HEK293 (cell line): Measurements from ENCODE around the gene SLCO4A1.

ENCODE experiments used
- CTCF ChIA-PET: fragments of 350-600 bp; formaldehyde crosslinking; extraction: SDS; loops from one replicate; lab custom pipeline; 2021; ENCODE audit warnings: antibody characterized with exemption; lab: Yijun Ruan, JAX
- POLR2A ChIA-PET: fragments of 300-600 bp; formaldehyde crosslinking; extraction: SDS; loops from one replicate; lab custom pipeline; 2020; ENCODE audit warnings: antibody characterized with exemption, inconsistent platforms; lab: Yijun Ruan, JAX
- H3K27ac ChIP-seq: fragments of 200-500 bp; sonication (Bioruptor generic); 2 replicates; pipeline ENCODE4 v1.5.1; 2014; ENCODE audit warnings: low read depth, low read length, control low read depth, inconsistent platforms; ENCODE audit errors: extremely low read depth
- H3K36me3 ChIP-seq, 2 experiments: fragments of 200-500 bp in 1 of 2; sonication (Bioruptor generic) in 1 of 2; 1 replicate in 1 of 2; 2 replicates in 1 of 2; pipeline ENCODE4 v1.5.1; 2014 to 2017; ENCODE audit warnings: inconsistent platforms in 2 of 2, low read length in 2 of 2; ENCODE audit not compliant: control insufficient read depth in 2 of 2, insufficient read depth in 1 of 2
- H3K4me1 ChIP-seq: fragments of 200-500 bp; sonication (Bioruptor generic); 2 replicates; pipeline ENCODE4 v1.5.1; 2014; ENCODE audit warnings: mild to moderate bottlenecking, low read length, inconsistent platforms; ENCODE audit not compliant: control insufficient read depth, insufficient read depth
- H3K4me3 ChIP-seq: 2 replicates; pipeline ENCODE4 v1.5.1; 2011; ENCODE audit warnings: low read depth, mild to moderate bottlenecking, control low read depth, low read length, moderate library complexity
- H3K9me3 ChIP-seq: fragments of 200-500 bp; sonication (Bioruptor generic); 2 replicates; pipeline ENCODE4 v1.5.1; 2014; ENCODE audit warnings: low read depth, low read length, inconsistent platforms; ENCODE audit not compliant: control insufficient read depth, insufficient read depth
- AEBP2 ChIP-seq: fragments of 450-650 bp; formaldehyde crosslinking; IDR thresholded peaks from 2 replicates; pipeline ENCODE4 v1.5.1; 2016; ENCODE audit warnings: missing biosample characterization, missing genetic modification characterization, borderline replicate concordance
- ATF2 ChIP-seq: fragments of 450-650 bp; formaldehyde crosslinking; IDR thresholded peaks from 2 replicates; pipeline ENCODE4 v1.5.1; 2016; ENCODE audit warnings: missing biosample characterization, missing genetic modification characterization, low read depth
- BCL11A ChIP-seq: fragments of 450-650 bp; formaldehyde crosslinking; IDR thresholded peaks from 2 replicates; pipeline ENCODE4 v1.5.1; 2016; ENCODE audit warnings: low read depth, missing biosample characterization, missing genetic modification characterization
- KLF1 ChIP-seq: fragments of 450-650 bp; formaldehyde crosslinking; IDR thresholded peaks from 2 replicates; pipeline ENCODE4 v1.5.1; 2016; ENCODE audit warnings: missing biosample characterization, missing genetic modification characterization
- KLF10 ChIP-seq: fragments of 450-650 bp; IDR thresholded peaks from 2 replicates; pipeline ENCODE4 v1.5.1; 2018; ENCODE audit warnings: missing biosample characterization, mild to moderate bottlenecking, missing genetic modification characterization
- KLF8 ChIP-seq: fragments of 450-650 bp; formaldehyde crosslinking; IDR thresholded peaks from 2 replicates; pipeline ENCODE4 v1.5.1; 2016; ENCODE audit warnings: missing biosample characterization, missing genetic modification characterization
- PRDM1 ChIP-seq: fragments of 450-650 bp; formaldehyde crosslinking; IDR thresholded peaks from 2 replicates; pipeline ENCODE4; 2016; ENCODE audit warnings: missing biosample characterization, missing genetic modification characterization
- SCRT2 ChIP-seq: fragments of 450-650 bp; formaldehyde crosslinking; IDR thresholded peaks from 2 replicates; pipeline ENCODE4 v1.5.1; 2016; ENCODE audit warnings: missing biosample characterization, missing genetic modification characterization
- SP7 ChIP-seq: fragments of 450-650 bp; formaldehyde crosslinking; IDR thresholded peaks from 2 replicates; pipeline ENCODE4 v1.5.1; 2016; ENCODE audit warnings: missing biosample characterization, missing genetic modification characterization
- TSHZ1 ChIP-seq: fragments of 450-650 bp; formaldehyde crosslinking; IDR thresholded peaks from 2 replicates; pipeline ENCODE4 v1.5.1; 2016; ENCODE audit warnings: missing biosample characterization, missing genetic modification characterization, borderline replicate concordance
- ZBTB1 ChIP-seq: fragments of 450-650 bp; formaldehyde crosslinking; IDR thresholded peaks from 2 replicates; pipeline ENCODE4 v1.5.1; 2016; ENCODE audit warnings: missing biosample characterization, missing genetic modification characterization
- ZBTB17 ChIP-seq: fragments of 450-650 bp; formaldehyde crosslinking; IDR thresholded peaks from 2 replicates; pipeline ENCODE4 v1.5.1; 2016; ENCODE audit warnings: missing biosample characterization, missing genetic modification characterization
- ZBTB21 ChIP-seq: fragments of 450-650 bp; formaldehyde crosslinking; IDR thresholded peaks from 2 replicates; pipeline ENCODE4 v1.5.1; 2017; ENCODE audit warnings: missing biosample characterization, missing genetic modification characterization
- ZIC2 ChIP-seq: fragments of 450-650 bp; formaldehyde crosslinking; IDR thresholded peaks from 2 replicates; pipeline ENCODE4 v1.5.1; 2016; ENCODE audit warnings: missing biosample characterization, missing genetic modification characterization
- ZNF175 ChIP-seq: fragments of 450-650 bp; formaldehyde crosslinking; IDR thresholded peaks from 2 replicates; pipeline ENCODE4 v1.5.1; 2016; ENCODE audit warnings: missing biosample characterization, missing genetic modification characterization
- ZNF350 ChIP-seq: fragments of 450-650 bp; formaldehyde crosslinking; IDR thresholded peaks from 2 replicates; pipeline ENCODE4 v1.5.0; 2017; ENCODE audit warnings: missing biosample characterization, mild to moderate bottlenecking, missing genetic modification characterization
- ZNF521 ChIP-seq: fragments of 450-650 bp; formaldehyde crosslinking; IDR thresholded peaks from 2 replicates; pipeline ENCODE4 v1.5.1; 2017; ENCODE audit warnings: missing biosample characterization, mild to moderate bottlenecking, missing genetic modification characterization
- ZNF629 ChIP-seq: fragments of 450-650 bp; formaldehyde crosslinking; IDR thresholded peaks from 2 replicates; pipeline ENCODE4 v1.5.1; 2017; ENCODE audit warnings: missing biosample characterization, missing genetic modification characterization
- ZNF654 ChIP-seq: fragments of 450-650 bp; formaldehyde crosslinking; IDR thresholded peaks from 2 replicates; pipeline ENCODE4 v1.5.1; 2016; ENCODE audit warnings: low read depth, missing biosample characterization, missing genetic modification characterization
- ZNF677 ChIP-seq: fragments of 450-650 bp; IDR thresholded peaks from 2 replicates; pipeline ENCODE4 v1.5.0; 2018; ENCODE audit warnings: missing biosample characterization, mild to moderate bottlenecking, missing genetic modification characterization, moderate library complexity
- TF ChIP-seq, protein P1 (sequence below): fragments of 450-650 bp; formaldehyde crosslinking; optimal IDR thresholded peaks from 2 replicates; pipeline ENCODE3; 2016; ENCODE audit warnings: missing biosample characterization, mild to moderate bottlenecking, missing genetic modification characterization
- TF ChIP-seq, protein P2 (sequence below): fragments of 450-650 bp; formaldehyde crosslinking; IDR thresholded peaks from 2 replicates; pipeline ENCODE4 v1.5.1; 2016; ENCODE audit warnings: missing biosample characterization, missing genetic modification characterization
- TF ChIP-seq, protein P3 (sequence below): fragments of 450-650 bp; formaldehyde crosslinking; IDR thresholded peaks from 2 replicates; pipeline ENCODE4 v1.5.0; 2017; ENCODE audit warnings: missing biosample characterization, missing genetic modification characterization, borderline replicate concordance

Gene SLCO4A1

DNA sequence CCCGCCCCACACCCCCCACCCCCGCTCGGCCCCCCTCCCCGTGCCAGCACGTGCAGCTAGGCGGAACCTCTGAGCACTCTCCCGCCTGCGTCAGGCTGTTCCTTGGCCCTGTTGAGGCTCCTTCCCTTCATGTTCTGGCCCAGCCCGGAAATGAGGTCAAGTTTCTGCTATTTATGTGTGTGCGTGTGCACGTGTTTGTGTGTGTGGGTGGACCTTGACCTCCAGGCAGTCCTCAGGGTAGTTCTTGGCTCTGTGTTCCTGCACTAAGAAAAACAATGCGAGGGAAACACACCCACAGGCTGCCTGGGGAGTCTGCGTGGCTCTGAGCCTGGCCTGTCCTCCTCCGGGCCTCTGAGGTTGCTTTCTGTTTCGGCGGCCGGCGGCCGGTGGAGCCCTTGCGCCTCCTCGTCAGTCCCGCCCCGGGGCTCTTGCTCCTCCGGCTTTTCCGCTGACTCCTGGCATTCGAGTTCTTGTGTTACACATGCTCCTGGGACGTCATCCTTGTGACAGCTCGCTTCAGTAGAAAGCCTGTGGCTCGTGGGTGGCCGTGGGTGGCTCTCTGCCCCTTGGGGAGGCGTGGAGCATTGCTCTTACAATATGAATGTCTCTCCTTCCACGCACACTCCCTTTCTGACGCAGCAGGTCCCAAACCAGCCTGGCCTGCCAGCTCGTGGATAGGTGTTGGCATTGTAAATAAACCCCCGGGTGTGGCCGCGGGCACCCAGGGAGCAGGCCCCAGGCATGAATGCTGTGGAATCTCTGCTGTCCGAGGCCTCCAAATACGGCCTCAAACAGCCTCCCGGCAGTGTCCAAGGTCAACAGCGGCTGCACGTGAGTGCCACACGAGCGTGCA, 10.0 kb downstream of the SLCO4A1 start (continued):
- TF ChIP-seq SP7 = peak; percentile 95
- TF ChIP-seq KLF10 (tag by site-specific recombination) = peak; percentile 78
- TF ChIP-seq ZBTB21 (tag by site-specific recombination) = peak; percentile 92
- TF ChIP-seq ZBTB1 (tag by site-specific recombination) = no peak
- no peak for TF ChIP-seq ZNF521 (tag by site-specific recombination)
- TF ChIP-seq, protein P1, sequence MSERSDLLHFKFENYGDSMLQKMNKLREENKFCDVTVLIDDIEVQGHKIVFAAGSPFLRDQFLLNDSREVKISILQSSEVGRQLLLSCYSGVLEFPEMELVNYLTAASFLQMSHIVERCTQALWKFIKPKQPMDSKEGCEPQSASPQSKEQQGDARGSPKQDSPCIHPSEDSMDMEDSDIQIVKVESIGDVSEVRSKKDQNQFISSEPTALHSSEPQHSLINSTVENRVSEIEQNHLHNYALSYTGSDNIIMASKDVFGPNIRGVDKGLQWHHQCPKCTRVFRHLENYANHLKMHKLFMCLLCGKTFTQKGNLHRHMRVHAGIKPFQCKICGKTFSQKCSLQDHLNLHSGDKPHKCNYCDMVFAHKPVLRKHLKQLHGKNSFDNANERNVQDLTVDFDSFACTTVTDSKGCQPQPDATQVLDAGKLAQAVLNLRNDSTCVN (tag by site-specific recombination) = peak; percentile 56
- TF ChIP-seq BCL11A = no peak
- peak; percentile 95 for TF ChIP-seq ZNF629 (tag by site-specific recombination)
- TF ChIP-seq TSHZ1 (tag by site-specific recombination) = peak; percentile 45; the same call in 1 of the 2 replicates
- TF ChIP-seq ZNF175 = no peak
- TF ChIP-seq ZNF350 (tag by site-specific recombination) = no peak
- TF ChIP-seq, protein P2, sequence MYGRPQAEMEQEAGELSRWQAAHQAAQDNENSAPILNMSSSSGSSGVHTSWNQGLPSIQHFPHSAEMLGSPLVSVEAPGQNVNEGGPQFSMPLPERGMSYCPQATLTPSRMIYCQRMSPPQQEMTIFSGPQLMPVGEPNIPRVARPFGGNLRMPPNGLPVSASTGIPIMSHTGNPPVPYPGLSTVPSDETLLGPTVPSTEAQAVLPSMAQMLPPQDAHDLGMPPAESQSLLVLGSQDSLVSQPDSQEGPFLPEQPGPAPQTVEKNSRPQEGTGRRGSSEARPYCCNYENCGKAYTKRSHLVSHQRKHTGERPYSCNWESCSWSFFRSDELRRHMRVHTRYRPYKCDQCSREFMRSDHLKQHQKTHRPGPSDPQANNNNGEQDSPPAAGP (tag by site-specific recombination) = peak; percentile 99
- TF ChIP-seq ATF2 = peak; percentile 48; the same call in 1 of the 2 replicates
- no peak for TF ChIP-seq ZNF654
- peak; percentile 97 for TF ChIP-seq KLF1 (tag by site-specific recombination)
- peak; percentile 83; the same call in 1 of the 2 replicates for TF ChIP-seq KLF8 (tag by site-specific recombination)

DNA sequence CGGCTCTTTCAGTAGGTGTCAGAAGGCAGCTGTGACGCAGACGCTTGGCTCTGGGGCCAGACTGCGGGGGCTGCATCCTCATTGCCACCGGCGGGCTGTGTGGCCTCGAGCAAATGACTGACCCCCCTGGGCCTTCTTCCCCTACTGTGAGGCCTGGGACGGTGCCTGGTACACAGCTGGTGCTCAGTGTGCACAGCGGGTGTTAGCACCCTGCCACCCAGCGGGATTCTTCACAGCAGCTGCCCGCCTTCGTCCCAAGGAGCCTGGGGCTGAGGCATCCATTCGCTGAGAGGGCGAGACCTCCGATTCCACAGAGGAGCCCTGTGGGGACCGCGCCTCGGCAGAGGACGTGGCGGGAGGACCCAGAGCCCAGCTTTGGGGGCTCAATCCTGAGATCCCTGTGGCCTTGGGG, 10.6 kb downstream of the SLCO4A1 start:
- Histone ChIP-seq H3K36me3 (peaks cover 0 to 12% of the 10 kb centered on the region in 2 experiments; a peak in 1 of 3 replicates), H3K4me1 (peaks cover 9% of the 10 kb centered on the region), H3K27ac (no peak overlapping the region), H3K9me3 (no peaks in the 10 kb centered on the region)
- CTCF ChIA-PET = interaction anchor here (1.0 kb wide), 1 partner anchor 138 kb away, joined by 3 read pairs; no protein-coding TSS in a partner anchor
- TF ChIP-seq AEBP2 (tag by site-specific recombination) (no peak), ZNF521 (tag by site-specific recombination) (no peak), SCRT2 (tag by site-specific recombination) (no peak), ZIC2 (tag by site-specific recombination) (peak; percentile 93), ZBTB17 (tag by site-specific recombination) (no peak), PRDM1 (tag by site-specific recombination) (no peak), ZNF677 (tag by site-specific recombination) (no peak)
- TF ChIP-seq, protein P3, sequence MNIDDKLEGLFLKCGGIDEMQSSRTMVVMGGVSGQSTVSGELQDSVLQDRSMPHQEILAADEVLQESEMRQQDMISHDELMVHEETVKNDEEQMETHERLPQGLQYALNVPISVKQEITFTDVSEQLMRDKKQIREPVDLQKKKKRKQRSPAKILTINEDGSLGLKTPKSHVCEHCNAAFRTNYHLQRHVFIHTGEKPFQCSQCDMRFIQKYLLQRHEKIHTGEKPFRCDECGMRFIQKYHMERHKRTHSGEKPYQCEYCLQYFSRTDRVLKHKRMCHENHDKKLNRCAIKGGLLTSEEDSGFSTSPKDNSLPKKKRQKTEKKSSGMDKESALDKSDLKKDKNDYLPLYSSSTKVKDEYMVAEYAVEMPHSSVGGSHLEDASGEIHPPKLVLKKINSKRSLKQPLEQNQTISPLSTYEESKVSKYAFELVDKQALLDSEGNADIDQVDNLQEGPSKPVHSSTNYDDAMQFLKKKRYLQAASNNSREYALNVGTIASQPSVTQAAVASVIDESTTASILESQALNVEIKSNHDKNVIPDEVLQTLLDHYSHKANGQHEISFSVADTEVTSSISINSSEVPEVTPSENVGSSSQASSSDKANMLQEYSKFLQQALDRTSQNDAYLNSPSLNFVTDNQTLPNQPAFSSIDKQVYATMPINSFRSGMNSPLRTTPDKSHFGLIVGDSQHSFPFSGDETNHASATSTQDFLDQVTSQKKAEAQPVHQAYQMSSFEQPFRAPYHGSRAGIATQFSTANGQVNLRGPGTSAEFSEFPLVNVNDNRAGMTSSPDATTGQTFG (tag by site-specific recombination) = no peak
- TF ChIP-seq, all 188 proteins: peak for 1
- H3K4me3 ChIP-seq = no peak overlapping the region
- POLR2A ChIA-PET = interaction anchor here (0.5 kb wide), 1 partner anchor 285 kb away, joined by 3 read pairs; no protein-coding TSS in a partner anchor
